DOHH2 (cell line): Measurements from ENCODE around the gene PLBD1.

Source experiments
- CTCF ChIP-seq: fragments of 200-600 bp; sonication (generic); IDR thresholded peaks from one replicate; pipeline ENCODE4 v1.5.1; 2014; ENCODE audit warnings: antibody characterized with exemption, mild to moderate bottlenecking, low read depth, low read length; ENCODE audit not compliant: poor library complexity, severe bottlenecking
- EZH2phosphoT487 ChIP-seq: fragments of 200-600 bp; sonication (generic); IDR thresholded peaks from 2 replicates; pipeline ENCODE4 v1.6.1; 2017; ENCODE audit warnings: borderline replicate concordance, mild to moderate bottlenecking, antibody characterized with exemption, low read length, moderate library complexity, mixed read lengths

GRCh38 chr12:14532152-14532551, 35.5 kb downstream of the PLBD1 start:
- TF ChIP-seq CTCF = no peak
- TF ChIP-seq EZH2phosphoT487 = no peak
